ENCODE measurements around the gene LRRC27.

GRCh38 chr10:132332433-132332754 lies 401 bp downstream of the LRRC27 start:
- no peak for TF ChIP-seq CTCF (IDR thresholded peaks at IDR 0.05; ENCODE audit: insufficient read depth, low read length, poor library complexity, severe bottlenecking)
- no peak for TF ChIP-seq EZH2phosphoT487 (conservative IDR thresholded peaks at IDR 0.05; ENCODE audit: low read length)

All from SU-DHL-6 (cell line).